Spleen (tissue), 11 donors: ENCODE data around the gene DNAJB8. TPM values are rescaled to one million over a fixed set of nuclear protein-coding genes. Genes with fewer than 3 reads are reported as not detected.

ENCODE experiments used
- DNase-seq: peaks from one replicate; pipeline ENCODE4 v3.0.0-alpha.2; 2020
- H3K27ac ChIP-seq, 8 donors: fragments of 200-600 bp; sonication (generic) in 7 of 8; 1 replicate in 4 of 8; 2 replicates in 4 of 8; pipeline versions ENCODE4 v1.5.0 to v1.8.0; 2016 to 2021; ENCODE audit warnings: inconsistent platforms in 4 of 8, mild to moderate bottlenecking in 4 of 8, moderate library complexity in 1 of 8
- H3K27me3 ChIP-seq, 7 donors: fragments of 200-600 bp; sonication (generic) in 6 of 7; replicated peaks in 1 of 7; 1 replicate in 4 of 7; 2 replicates in 3 of 7; pipeline versions ENCODE4 v1.5.0 to v1.8.0; 2016 to 2021; ENCODE audit warnings: inconsistent platforms in 3 of 7, mild to moderate bottlenecking in 1 of 7
- H3K36me3 ChIP-seq, 6 donors: fragments of 200-600 bp; sonication (generic) in 5 of 6; 1 replicate in 4 of 6; 2 replicates in 2 of 6; pipeline versions ENCODE4 v1.5.0 to v1.8.0; 2016 to 2021; ENCODE audit warnings: inconsistent platforms in 2 of 6
- H3K4me1 ChIP-seq, 6 donors: fragments of 200-600 bp; sonication (generic) in 5 of 6; 1 replicate in 3 of 6; 2 replicates in 3 of 6; pipeline versions ENCODE4 v1.5.0 to v1.8.0; 2016 to 2021; ENCODE audit warnings: inconsistent platforms in 3 of 6
- H3K4me3 ChIP-seq, 8 donors: fragments of 200-600 bp; sonication (generic) in 7 of 8; 1 replicate in 4 of 8; 2 replicates in 4 of 8; pipeline versions ENCODE4 v1.5.0 to v1.8.0; 2016 to 2021; ENCODE audit warnings: inconsistent platforms in 4 of 8, mild to moderate bottlenecking in 4 of 8, moderate library complexity in 2 of 8
- H3K9me3 ChIP-seq, 8 donors: fragments of 200-600 bp; sonication (generic) in 7 of 8; 1 replicate in 4 of 8; 2 replicates in 4 of 8; pipeline versions ENCODE4 v1.5.0 to v1.8.0; 2016 to 2021; ENCODE audit warnings: inconsistent platforms in 4 of 8
- POLR2A ChIP-seq, 3 donors: fragments of 450-650 bp; IDR thresholded peaks; one replicate each; pipeline ENCODE4 v1.5.1; 2017; ENCODE audit warnings: antibody characterized with exemption in 3 of 3, mild to moderate bottlenecking in 1 of 3
- POLR2AphosphoS5 ChIP-seq, 3 donors: sonication (generic); formaldehyde crosslinking; IDR thresholded peaks; one replicate each; pipeline ENCODE4 v1.5.1; 2017; ENCODE audit warnings: antibody characterized with exemption in 3 of 3
- WGBS, 5 donors: extraction: QIAGEN DNeasy Blood & Tissue Kit in 3 of 5; methylation state at CpG; one replicate each; pipeline versions ENCODE4 v1.1.5 to v1.1.7; 2013 to 2018; 5-methylcytosine and 5-hydroxymethylcytosine counted together
- intact Hi-C: fragments of 100-400 bp; cut with DNase I; formaldehyde crosslinking; loops from one replicate; pipeline ENCODE4 v1.15.0; 2023; ENCODE audit warnings: low total_unique reads
- polyA plus RNA-seq, 3 donors: library from polyadenylated mRNA; stranded (reverse); fragments of 200-250 nt; gene quantifications; one replicate each; pipeline ENCODE4 v1.2.1, GENCODE V29; 2013
- total RNA-seq, 7 donors: library from RNA; depleted of rRNA in 3 of 7; stranded (reverse); fragments of >200 nt in 3 of 7; fragmentation: NEBNext Ultra II Directional in 4 of 7; extraction: Animal tissue kit (Norgen Biotek cat#: 25700) in 4 of 7; gene quantifications; one replicate each; pipeline versions ENCODE4 v1.1.0 to v1.2.1, GENCODE V29; 2016 to 2021
- TF ChIP-seq, protein P1 (sequence below), 11 experiments: fragments of 200-600 bp in 7 of 11; fragments of 450-650 bp in 4 of 11; sonication (generic) in 4 of 11; IDR thresholded peaks in 8 of 11; conservative IDR thresholded peaks in 3 of 11; 1 replicate in 7 of 11; 2 replicates in 4 of 11; pipeline versions ENCODE4 v1.4.0 to v1.8.0; 2016 to 2021; ENCODE audit warnings: antibody characterized with exemption in 11 of 11, inconsistent platforms in 4 of 11, mild to moderate bottlenecking in 1 of 11
- donor health status: healthy with polysubstance abuse.
- donor health status: DM: no; HTN: no; CAD: no; lungs with moderate emphysema.
- donor health status: DM: no; HTN: no; CAD: no.
- donor health status: Bipolar disorder and iron deficiency.
- donor health status: healthy.
- donor health status: DM: no; HTN: no; CAD: no.
- donor health status: DM: yes; HTN: yes; CAD: no.

Gene DNAJB8
- total and polyA plus RNA-seq, 10 donors = not detected

DNA sequence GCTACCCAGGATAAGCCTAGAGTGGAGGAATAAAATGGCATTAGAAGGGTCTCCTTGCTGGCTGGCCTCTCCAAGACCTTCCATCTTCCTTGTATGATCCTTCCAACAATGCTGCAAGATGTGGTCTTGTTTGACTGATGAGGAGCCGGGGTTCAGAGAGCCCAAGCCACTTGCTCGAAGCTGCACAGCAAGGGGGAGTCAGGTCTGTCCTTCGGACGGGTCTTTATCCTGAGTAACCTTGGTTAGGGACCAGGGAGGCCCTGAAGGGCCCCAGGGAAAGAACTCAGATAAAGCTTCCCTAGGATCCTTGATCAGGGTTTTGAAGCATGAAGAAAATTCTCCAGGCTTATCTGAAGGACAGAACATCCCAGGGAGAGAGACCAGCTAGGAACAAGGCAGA, 7.0 kb upstream of the DNAJB8 start:
- WGBS, 5 donors = 64 to 88% (median 77%) methylated on average over 3 to 4 of the region's 4 CpGs
- no peak for DNase-seq

DNA sequence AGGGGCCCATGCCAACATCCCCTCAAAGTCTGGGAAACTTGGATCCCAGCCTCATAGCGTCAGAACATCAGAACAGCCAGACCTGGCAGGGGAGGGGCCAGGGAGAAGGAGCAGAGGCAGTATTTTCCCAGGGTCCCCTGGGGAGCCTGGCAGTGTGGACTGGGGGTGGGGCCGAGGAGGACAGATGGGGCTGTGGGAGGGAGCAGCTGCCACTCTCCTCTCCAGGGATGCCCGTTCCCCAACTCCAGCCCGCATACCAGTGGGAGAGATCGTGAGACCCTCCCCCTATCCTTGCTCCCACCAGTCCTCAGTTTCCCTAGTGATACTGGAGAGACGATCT, 6.5 kb upstream of the DNAJB8 start:
- no peaks in the 10 kb centered on the region for H3K4me1 ChIP-seq
- TF ChIP-seq, protein P1, sequence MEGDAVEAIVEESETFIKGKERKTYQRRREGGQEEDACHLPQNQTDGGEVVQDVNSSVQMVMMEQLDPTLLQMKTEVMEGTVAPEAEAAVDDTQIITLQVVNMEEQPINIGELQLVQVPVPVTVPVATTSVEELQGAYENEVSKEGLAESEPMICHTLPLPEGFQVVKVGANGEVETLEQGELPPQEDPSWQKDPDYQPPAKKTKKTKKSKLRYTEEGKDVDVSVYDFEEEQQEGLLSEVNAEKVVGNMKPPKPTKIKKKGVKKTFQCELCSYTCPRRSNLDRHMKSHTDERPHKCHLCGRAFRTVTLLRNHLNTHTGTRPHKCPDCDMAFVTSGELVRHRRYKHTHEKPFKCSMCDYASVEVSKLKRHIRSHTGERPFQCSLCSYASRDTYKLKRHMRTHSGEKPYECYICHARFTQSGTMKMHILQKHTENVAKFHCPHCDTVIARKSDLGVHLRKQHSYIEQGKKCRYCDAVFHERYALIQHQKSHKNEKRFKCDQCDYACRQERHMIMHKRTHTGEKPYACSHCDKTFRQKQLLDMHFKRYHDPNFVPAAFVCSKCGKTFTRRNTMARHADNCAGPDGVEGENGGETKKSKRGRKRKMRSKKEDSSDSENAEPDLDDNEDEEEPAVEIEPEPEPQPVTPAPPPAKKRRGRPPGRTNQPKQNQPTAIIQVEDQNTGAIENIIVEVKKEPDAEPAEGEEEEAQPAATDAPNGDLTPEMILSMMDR (IDR thresholded peaks at IDR 0.05 in 8 of 11, conservative IDR thresholded peaks at IDR 0.05 in 3 of 11) = no peak
- TF ChIP-seq POLR2AphosphoS5 (IDR thresholded peaks at IDR 0.05) (no peak), POLR2A (IDR thresholded peaks at IDR 0.05) (no peak)
- H3K36me3 ChIP-seq = no peaks in the 10 kb centered on the region
- no peak overlapping the region for H3K27ac ChIP-seq
- H3K4me3 ChIP-seq = no peak overlapping the region
- H3K27me3 ChIP-seq = peaks cover 0 to 13% (median 0%) of the 10 kb centered on the region in 7 donors
- no peaks in the 10 kb centered on the region for H3K9me3 ChIP-seq
- 59 to 79% (median 69%) methylated on average over 6 of the region's 6 CpGs for WGBS, 5 donors
- intact Hi-C loops = no loop called here
- no peak for DNase-seq

More for the DNA sequence above, 7.0 kb upstream of the DNAJB8 start:
- no peak for TF ChIP-seq POLR2A (IDR thresholded peaks at IDR 0.05)
- TF ChIP-seq POLR2AphosphoS5 (IDR thresholded peaks at IDR 0.05) = no peak
- TF ChIP-seq, protein P1 (IDR thresholded peaks at IDR 0.05 in 8 of 11, conservative IDR thresholded peaks at IDR 0.05 in 3 of 11) = no peak
- intact Hi-C loops = no loop called here
- H3K4me1 ChIP-seq = no peaks in the 10 kb centered on the region
- peaks cover 0 to 13% (median 0%) of the 10 kb centered on the region in 7 donors for H3K27me3 ChIP-seq
- no peaks in the 10 kb centered on the region for H3K36me3 ChIP-seq
- no peak overlapping the region for H3K27ac ChIP-seq
- no peak overlapping the region for H3K4me3 ChIP-seq
- H3K9me3 ChIP-seq = no peaks in the 10 kb centered on the region

DNA sequence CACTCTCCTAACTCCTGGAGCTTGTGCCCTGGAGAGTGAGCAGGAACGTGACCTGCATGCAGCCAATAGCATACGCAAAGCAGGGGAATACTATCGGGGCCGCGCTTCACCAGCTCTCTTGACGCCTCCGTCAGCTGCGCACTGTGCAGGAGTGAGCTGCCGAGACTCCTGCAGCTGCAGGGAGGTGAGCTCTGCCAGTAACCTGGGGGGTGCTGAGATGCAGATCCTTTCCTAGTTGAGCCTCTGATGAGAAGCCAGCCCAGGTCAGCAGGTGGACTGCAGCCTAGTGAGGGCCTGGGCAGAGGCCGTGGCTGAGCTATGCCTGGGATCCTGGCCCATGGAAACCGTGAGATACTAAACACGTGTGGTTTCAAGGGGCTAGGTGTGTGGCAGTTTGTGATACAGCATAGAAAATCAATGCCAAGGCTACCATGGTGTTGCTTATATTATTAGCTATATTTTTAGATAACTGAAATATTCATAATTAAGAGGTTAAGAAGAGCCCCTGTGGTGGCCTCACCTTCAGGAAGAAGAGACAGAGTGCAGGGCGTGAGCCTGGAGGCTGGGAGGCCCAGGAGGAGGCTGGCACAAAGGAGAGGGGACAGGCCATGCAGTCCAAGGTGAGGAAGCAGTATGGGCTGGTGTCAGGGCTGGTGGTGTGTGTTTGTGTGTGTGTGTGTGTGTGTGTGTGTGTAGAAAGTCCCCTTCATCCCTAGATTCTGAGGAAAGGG, 5.9 kb upstream of the DNAJB8 start:
- no peak for DNase-seq
- Histone ChIP-seq H3K27ac (no peak overlapping the region), H3K27me3 (peaks cover 0 to 13% (median 0%) of the 10 kb centered on the region in 7 donors), H3K4me3 (no peak overlapping the region), H3K36me3 (no peaks in the 10 kb centered on the region), H3K9me3 (no peaks in the 10 kb centered on the region), H3K4me1 (no peaks in the 10 kb centered on the region)
- 88 to 95% (median 90%) methylated on average over 13 of the region's 13 CpGs for WGBS, 5 donors
- intact Hi-C loops = no loop called here
- TF ChIP-seq POLR2A (IDR thresholded peaks at IDR 0.05) = no peak
- no peak for TF ChIP-seq POLR2AphosphoS5 (IDR thresholded peaks at IDR 0.05)
- TF ChIP-seq, protein P1 (IDR thresholded peaks at IDR 0.05 in 8 of 11, conservative IDR thresholded peaks at IDR 0.05 in 3 of 11) = no peak

DNA sequence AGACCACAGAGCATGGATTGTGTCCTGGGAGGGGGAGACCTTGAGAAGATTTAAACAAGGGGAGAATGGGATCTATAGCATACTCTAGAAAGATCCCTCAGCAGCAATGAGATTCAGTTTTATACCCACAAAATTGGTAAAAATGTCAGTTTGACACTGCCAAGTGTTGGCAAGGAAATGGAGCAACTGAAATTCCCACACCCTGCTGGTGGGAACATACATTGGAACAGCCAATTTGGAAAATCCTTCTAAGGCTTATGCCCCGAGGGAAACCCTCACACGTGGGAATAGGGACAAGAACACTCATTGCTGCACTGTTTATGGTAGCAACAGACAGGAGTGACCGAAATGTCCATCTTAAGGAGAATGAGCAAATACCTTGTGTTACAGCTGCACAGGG, 5.0 kb upstream of the DNAJB8 start:
- no peaks in the 10 kb centered on the region for H3K9me3 ChIP-seq
- WGBS, 5 donors = 75 to 92% (median 87%) methylated on average over 3 of the region's 3 CpGs
- intact Hi-C loops = no loop called here
- H3K36me3 ChIP-seq = no peaks in the 10 kb centered on the region
- H3K27me3 ChIP-seq = peaks cover 0 to 13% (median 0%) of the 10 kb centered on the region in 7 donors
- H3K4me1 ChIP-seq = no peaks in the 10 kb centered on the region
- no peak for TF ChIP-seq POLR2A (IDR thresholded peaks at IDR 0.05)
- TF ChIP-seq POLR2AphosphoS5 (IDR thresholded peaks at IDR 0.05) = no peak
- TF ChIP-seq, protein P1 (IDR thresholded peaks at IDR 0.05 in 8 of 11, conservative IDR thresholded peaks at IDR 0.05 in 3 of 11) = no peak
- DNase-seq = no peak
- H3K4me3 ChIP-seq = no peak overlapping the region
- H3K27ac ChIP-seq = no peak overlapping the region
